MM.1S (cell line): ENCODE measurements around the gene TFAP2B.

Source experiments
- EZH2 ChIP-seq: fragments of 300-600 bp; sonication (generic); optimal IDR thresholded peaks from 2 replicates; pipeline ENCODE3; 2017; ENCODE audit warnings: low read depth, mild to moderate bottlenecking, antibody characterized with exemption, low read length, mixed read lengths
- TF ChIP-seq, protein P1 (sequence below): fragments of 300-600 bp; sonication (generic); IDR thresholded peaks from 2 replicates; pipeline ENCODE4 v1.5.1; 2016; ENCODE audit warnings: antibody characterized with exemption, low read length, mixed read lengths

DNA sequence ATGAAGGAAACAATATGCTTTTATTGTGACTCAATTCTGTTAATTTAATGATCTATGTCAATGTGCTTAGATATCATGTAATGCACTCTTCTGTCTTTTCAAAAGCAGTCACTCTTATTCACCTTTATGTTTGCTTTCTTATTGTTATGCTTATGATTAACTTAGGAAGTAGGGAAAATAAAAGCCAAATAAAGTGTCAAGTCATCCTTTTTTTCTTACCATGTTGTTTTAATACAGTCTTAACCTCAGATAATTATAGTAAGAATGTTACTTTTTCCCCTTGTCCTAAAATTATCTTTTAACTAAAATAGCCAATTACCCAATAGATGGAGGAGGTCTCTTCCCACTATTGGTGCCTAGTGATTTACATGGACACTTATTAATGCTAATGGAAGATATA lies 72.6 kb downstream of the TFAP2B start:
- TF ChIP-seq, protein P1, sequence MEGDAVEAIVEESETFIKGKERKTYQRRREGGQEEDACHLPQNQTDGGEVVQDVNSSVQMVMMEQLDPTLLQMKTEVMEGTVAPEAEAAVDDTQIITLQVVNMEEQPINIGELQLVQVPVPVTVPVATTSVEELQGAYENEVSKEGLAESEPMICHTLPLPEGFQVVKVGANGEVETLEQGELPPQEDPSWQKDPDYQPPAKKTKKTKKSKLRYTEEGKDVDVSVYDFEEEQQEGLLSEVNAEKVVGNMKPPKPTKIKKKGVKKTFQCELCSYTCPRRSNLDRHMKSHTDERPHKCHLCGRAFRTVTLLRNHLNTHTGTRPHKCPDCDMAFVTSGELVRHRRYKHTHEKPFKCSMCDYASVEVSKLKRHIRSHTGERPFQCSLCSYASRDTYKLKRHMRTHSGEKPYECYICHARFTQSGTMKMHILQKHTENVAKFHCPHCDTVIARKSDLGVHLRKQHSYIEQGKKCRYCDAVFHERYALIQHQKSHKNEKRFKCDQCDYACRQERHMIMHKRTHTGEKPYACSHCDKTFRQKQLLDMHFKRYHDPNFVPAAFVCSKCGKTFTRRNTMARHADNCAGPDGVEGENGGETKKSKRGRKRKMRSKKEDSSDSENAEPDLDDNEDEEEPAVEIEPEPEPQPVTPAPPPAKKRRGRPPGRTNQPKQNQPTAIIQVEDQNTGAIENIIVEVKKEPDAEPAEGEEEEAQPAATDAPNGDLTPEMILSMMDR, result no peak
- no peak for TF ChIP-seq EZH2
